ENCODE measurements around the gene CAPN2. TPM values are rescaled to one million over a fixed set of nuclear protein-coding genes. Genes with fewer than 3 reads are reported as not detected.

Gene CAPN2
- total RNA-seq, 4 donors from 2014 or later = 33.6 to 87.6 (median 44.0) TPM

DNA sequence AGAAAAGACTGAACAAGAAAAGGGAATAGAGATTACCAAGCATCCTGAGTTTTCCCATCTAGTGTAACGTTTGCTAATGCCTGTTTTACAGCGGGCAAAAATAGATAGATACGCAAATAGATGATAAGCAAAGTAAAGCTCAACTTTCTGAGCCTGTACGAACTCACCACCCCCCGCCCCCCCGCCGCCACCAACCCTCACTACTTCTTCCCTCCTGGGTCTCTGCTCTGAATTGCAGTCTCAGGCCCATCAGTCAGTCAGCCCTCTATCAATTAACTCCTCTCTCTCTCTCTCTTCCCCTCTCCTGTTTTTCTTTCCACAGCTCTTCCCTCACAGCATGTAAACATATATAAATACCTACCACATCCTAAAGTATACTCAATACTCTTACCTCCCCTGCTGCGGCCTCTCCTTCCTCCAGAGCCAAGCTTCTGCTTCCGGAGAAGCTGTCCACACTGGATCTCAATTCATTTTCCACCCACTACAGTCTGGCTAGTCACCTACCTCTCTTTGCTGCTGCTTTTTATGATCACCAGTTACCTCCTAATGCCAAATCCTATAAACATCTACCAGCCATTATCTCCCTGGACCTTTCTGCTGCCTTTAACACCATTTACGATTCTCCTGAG is 64.6 kb downstream of the CAPN2 start:
- no peak overlapping the region for H3K27ac ChIP-seq
- no peak for DNase-seq (ENCODE audit: low spot score in 2 of 2)
- H3K27me3 ChIP-seq = no peaks in the 10 kb centered on the region
- peaks cover 82% of the 10 kb centered on the region for H3K36me3 ChIP-seq
- TF ChIP-seq EP300 (IDR thresholded peaks at IDR 0.05) (no peak), POLR2A (IDR thresholded peaks at IDR 0.05) (no peak), POLR2AphosphoS5 (IDR thresholded peaks at IDR 0.05) (no peak)
- TF ChIP-seq, protein P1, sequence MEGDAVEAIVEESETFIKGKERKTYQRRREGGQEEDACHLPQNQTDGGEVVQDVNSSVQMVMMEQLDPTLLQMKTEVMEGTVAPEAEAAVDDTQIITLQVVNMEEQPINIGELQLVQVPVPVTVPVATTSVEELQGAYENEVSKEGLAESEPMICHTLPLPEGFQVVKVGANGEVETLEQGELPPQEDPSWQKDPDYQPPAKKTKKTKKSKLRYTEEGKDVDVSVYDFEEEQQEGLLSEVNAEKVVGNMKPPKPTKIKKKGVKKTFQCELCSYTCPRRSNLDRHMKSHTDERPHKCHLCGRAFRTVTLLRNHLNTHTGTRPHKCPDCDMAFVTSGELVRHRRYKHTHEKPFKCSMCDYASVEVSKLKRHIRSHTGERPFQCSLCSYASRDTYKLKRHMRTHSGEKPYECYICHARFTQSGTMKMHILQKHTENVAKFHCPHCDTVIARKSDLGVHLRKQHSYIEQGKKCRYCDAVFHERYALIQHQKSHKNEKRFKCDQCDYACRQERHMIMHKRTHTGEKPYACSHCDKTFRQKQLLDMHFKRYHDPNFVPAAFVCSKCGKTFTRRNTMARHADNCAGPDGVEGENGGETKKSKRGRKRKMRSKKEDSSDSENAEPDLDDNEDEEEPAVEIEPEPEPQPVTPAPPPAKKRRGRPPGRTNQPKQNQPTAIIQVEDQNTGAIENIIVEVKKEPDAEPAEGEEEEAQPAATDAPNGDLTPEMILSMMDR (IDR thresholded peaks at IDR 0.05) = no peak
- 87% methylated on average over 10 of the region's 10 CpGs for WGBS
- H3K9me3 ChIP-seq = no peaks in the 10 kb centered on the region
- H3K4me1 ChIP-seq = peaks cover 6% of the 10 kb centered on the region
- H3K4me3 ChIP-seq = no peak overlapping the region

DNA sequence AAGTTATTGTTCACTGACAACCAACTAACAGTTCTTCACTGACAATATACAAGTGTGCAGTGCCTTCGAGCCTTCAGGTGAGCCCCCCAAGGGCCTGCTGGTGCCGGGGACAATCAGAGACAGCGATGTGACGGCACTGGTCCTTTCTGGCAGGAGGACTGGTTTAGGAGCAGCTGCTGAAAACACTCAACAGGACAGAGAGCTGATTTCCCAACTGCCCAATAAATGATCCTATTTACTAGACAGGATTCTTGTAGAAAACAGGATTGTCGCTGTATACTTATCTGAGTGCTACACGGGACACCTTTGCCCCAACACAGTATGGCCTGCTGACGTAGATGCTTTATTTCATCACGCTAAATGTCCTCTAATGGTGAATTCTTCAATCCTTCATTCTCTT is 68.0 kb downstream of the CAPN2 start:
- H3K9me3 ChIP-seq = no peaks in the 10 kb centered on the region
- no peaks in the 10 kb centered on the region for H3K4me1 ChIP-seq
- no peak overlapping the region for H3K4me3 ChIP-seq
- peaks cover 66% of the 10 kb centered on the region for H3K36me3 ChIP-seq
- H3K27ac ChIP-seq = no peak overlapping the region
- H3K27me3 ChIP-seq = no peaks in the 10 kb centered on the region
- no peak for DNase-seq (ENCODE audit: low spot score in 2 of 2)
- 92% methylated on average over 8 of the region's 8 CpGs for WGBS
- TF ChIP-seq EP300 (IDR thresholded peaks at IDR 0.05) (no peak), POLR2AphosphoS5 (IDR thresholded peaks at IDR 0.05) (no peak), POLR2A (IDR thresholded peaks at IDR 0.05) (no peak)
- TF ChIP-seq, protein P1 (IDR thresholded peaks at IDR 0.05) = no peak

DNA sequence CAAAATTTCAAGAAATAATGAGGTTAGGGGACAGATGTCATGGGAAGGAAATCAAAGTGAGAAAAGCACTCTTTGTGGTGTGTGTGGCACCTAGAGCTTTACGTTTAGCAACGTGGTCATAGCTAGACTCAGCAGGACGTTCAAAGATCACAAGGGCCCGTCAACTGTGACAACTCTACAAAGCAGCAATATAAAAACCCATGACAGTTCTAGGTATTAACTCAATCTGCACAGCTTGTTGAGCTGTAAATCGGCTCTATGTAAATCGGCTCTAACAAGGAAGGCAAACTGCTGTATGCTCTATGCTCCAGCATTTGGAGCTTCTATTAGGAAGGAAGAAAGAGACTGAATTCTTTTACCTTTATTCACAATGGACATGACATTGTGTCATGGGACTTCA is 68.6 kb downstream of the CAPN2 start:
- TF ChIP-seq POLR2AphosphoS5 (IDR thresholded peaks at IDR 0.05) (no peak), POLR2A (IDR thresholded peaks at IDR 0.05) (no peak), EP300 (IDR thresholded peaks at IDR 0.05) (no peak)
- TF ChIP-seq, protein P1 (IDR thresholded peaks at IDR 0.05) = no peak
- no peak overlapping the region for H3K27ac ChIP-seq
- H3K4me1 ChIP-seq = no peaks in the 10 kb centered on the region
- DNase-seq (ENCODE audit: low spot score in 2 of 2) = no peak
- H3K36me3 ChIP-seq = peaks cover 63% of the 10 kb centered on the region
- no peaks in the 10 kb centered on the region for H3K9me3 ChIP-seq
- no peak overlapping the region for H3K4me3 ChIP-seq
- WGBS = 85% methylated on average over 6 of the region's 6 CpGs
- no peaks in the 10 kb centered on the region for H3K27me3 ChIP-seq

DNA sequence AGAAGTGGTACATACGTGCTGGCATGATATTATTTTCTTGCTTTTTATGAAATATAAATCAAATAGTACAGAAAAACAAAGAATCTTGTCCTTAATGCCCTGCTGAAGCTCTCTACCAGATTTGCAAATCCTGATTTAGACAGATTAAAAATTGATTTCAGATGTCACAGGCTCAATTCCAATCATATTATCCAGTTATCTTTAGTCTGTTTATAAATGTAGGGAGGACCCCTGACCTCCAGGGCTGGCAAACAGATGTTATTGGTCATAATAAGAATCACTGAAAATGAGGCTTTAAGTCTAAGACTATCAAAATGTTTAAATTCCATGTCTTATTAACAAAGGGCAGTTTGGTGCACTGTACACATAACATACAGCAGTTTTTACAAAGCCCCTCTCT is 71.3 kb downstream of the CAPN2 start:
- no peak overlapping the region for H3K27ac ChIP-seq
- WGBS = 62% methylated on average over 1 of the region's 1 CpG
- no peaks in the 10 kb centered on the region for H3K4me1 ChIP-seq
- H3K9me3 ChIP-seq = no peaks in the 10 kb centered on the region
- H3K4me3 ChIP-seq = no peak overlapping the region
- TF ChIP-seq POLR2AphosphoS5 (IDR thresholded peaks at IDR 0.05) (no peak), EP300 (IDR thresholded peaks at IDR 0.05) (no peak), POLR2A (IDR thresholded peaks at IDR 0.05) (no peak)
- TF ChIP-seq, protein P1 (IDR thresholded peaks at IDR 0.05) = no peak
- DNase-seq (ENCODE audit: low spot score in 2 of 2) = no peak
- peaks cover 65% of the 10 kb centered on the region for H3K36me3 ChIP-seq
- H3K27me3 ChIP-seq = no peaks in the 10 kb centered on the region

DNA sequence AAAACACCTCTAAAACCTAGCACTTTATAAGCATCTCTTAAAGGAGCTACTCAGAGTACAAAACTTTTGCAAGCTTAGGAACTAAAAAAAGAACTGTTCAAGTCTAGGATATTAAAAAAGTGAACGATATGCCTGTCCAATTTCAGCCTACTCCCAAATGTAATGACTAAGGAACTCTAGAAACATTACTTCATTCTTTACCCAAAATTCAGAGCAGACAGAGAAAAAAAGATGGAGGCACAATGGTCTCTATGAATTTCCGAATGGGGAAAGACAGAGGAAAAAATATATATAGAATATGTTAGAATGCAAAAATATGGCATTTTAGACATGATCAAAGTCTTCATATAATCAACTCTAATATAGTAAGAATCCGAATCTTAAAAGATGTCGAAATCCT is 72.2 kb downstream of the CAPN2 start:
- Histone ChIP-seq H3K36me3 (peaks cover 66% of the 10 kb centered on the region), H3K9me3 (no peaks in the 10 kb centered on the region), H3K4me1 (no peaks in the 10 kb centered on the region), H3K4me3 (no peak overlapping the region), H3K27me3 (no peaks in the 10 kb centered on the region), H3K27ac (no peak overlapping the region)
- no peak for DNase-seq (ENCODE audit: low spot score in 2 of 2)
- WGBS = 76% methylated on average over 4 of the region's 4 CpGs
- TF ChIP-seq POLR2A (IDR thresholded peaks at IDR 0.05) (no peak), POLR2AphosphoS5 (IDR thresholded peaks at IDR 0.05) (no peak), EP300 (IDR thresholded peaks at IDR 0.05) (no peak)
- TF ChIP-seq, protein P1 (IDR thresholded peaks at IDR 0.05) = no peak

Data from suprapubic skin (tissue), 4 donors.